K562 (cell line): ENCODE data around the gene PPP1R12C. TPM values are rescaled to one million over a fixed set of nuclear protein-coding genes. Genes with fewer than 3 reads are reported as not detected.

ENCODE experiments used
- ATF1 ChIP-seq, 2 experiments: fragments of 450-650 bp in 1 of 2; IDR thresholded peaks; 2 replicates each; pipeline ENCODE4 v1.6.1; 2016; ENCODE audit warnings: missing compliant biosample characterization in 1 of 2, missing genetic modification characterization in 1 of 2
- BCOR ChIP-seq: fragments of 450-650 bp; IDR thresholded peaks from 2 replicates; pipeline ENCODE4 v1.6.1; 2016
- E2F4 ChIP-seq: sonication (generic); formaldehyde crosslinking; IDR thresholded peaks from 2 replicates; pipeline ENCODE4 v1.8.0; 2022; ENCODE audit warnings: mild to moderate bottlenecking, low read depth, missing genetic modification reagents
- FOXP1 ChIP-seq: sonication (generic); formaldehyde crosslinking; IDR thresholded peaks from 2 replicates; pipeline ENCODE4 v1.8.0; 2022; ENCODE audit warnings: mild to moderate bottlenecking, missing genetic modification reagents
- HCFC1 ChIP-seq: IDR thresholded peaks from 2 replicates; pipeline ENCODE4 v1.6.1; 2012; ENCODE audit warnings: low read depth, low read length, improper control_type of control experiment
- KHSRP ChIP-seq: fragments of 450-650 bp; IDR thresholded peaks from 2 replicates; pipeline ENCODE4 v1.6.1; 2017
- LCOR ChIP-seq: sonication (generic); formaldehyde crosslinking; IDR thresholded peaks from 2 replicates; pipeline ENCODE4 v1.8.0; 2022; ENCODE audit warnings: mild to moderate bottlenecking, missing genetic modification reagents
- NFE2L1 ChIP-seq: fragments of 450-650 bp; IDR thresholded peaks from 2 replicates; pipeline ENCODE4 v1.6.1; 2016; ENCODE audit warnings: missing genetic modification characterization, low read depth, mild to moderate bottlenecking, missing compliant biosample characterization, moderate library complexity, borderline replicate concordance
- NFIX ChIP-seq: fragments of 250-450 bp; sonication (Bioruptor Pico); IDR thresholded peaks from 2 replicates; pipeline ENCODE4 v1.4.0; 2020; ENCODE audit warnings: low read depth, mild to moderate bottlenecking, moderate library complexity
- NR1H2 ChIP-seq: sonication (generic); formaldehyde crosslinking; IDR thresholded peaks from 2 replicates; pipeline ENCODE4 v1.4.0; 2020; ENCODE audit warnings: mild to moderate bottlenecking, missing genetic modification reagents
- PML ChIP-seq: IDR thresholded peaks from 2 replicates; pipeline ENCODE4 v1.6.1; 2012; ENCODE audit warnings: low read length, inconsistent platforms
- POLR2A ChIP-seq: fragments of 450-650 bp; conservative IDR thresholded peaks from 2 replicates; pipeline ENCODE4 v1.6.1; 2016
- RBM17 ChIP-seq: fragments of 200-400 bp; formaldehyde crosslinking; IDR thresholded peaks from 2 replicates; pipeline ENCODE4 v1.6.1; 2017; ENCODE audit warnings: low read depth, mild to moderate bottlenecking, low read length, borderline replicate concordance
- SMARCA4 ChIP-seq: fragments of 450-650 bp; IDR thresholded peaks from 2 replicates; pipeline ENCODE4 v1.6.1; 2016
- SMARCB1 ChIP-seq: IDR thresholded peaks from 2 replicates; pipeline ENCODE4 v1.6.1; 2011; ENCODE audit warnings: improper control_type of control experiment, low read depth; ENCODE audit not compliant: insufficient read length
- SRSF1 ChIP-seq: fragments of 200-400 bp; formaldehyde crosslinking; IDR thresholded peaks from 2 replicates; pipeline ENCODE4 v1.6.1; 2017; ENCODE audit warnings: mild to moderate bottlenecking, low read depth, low read length, moderate library complexity
- TAF7 ChIP-seq: fragments of 450-650 bp; IDR thresholded peaks from 2 replicates; pipeline ENCODE4 v1.6.1; 2016; ENCODE audit warnings: missing genetic modification characterization, missing compliant biosample characterization
- TEAD4 ChIP-seq, 2 experiments: sonication (generic) in 1 of 2; formaldehyde crosslinking in 1 of 2; IDR thresholded peaks; 2 replicates each; pipeline versions ENCODE4 v1.6.1 to v1.8.0; 2012 to 2022; ENCODE audit warnings: borderline replicate concordance in 1 of 2, inconsistent platforms in 1 of 2, low read length in 1 of 2, mild to moderate bottlenecking in 1 of 2, missing genetic modification reagents in 1 of 2
- ZNF121 ChIP-seq: sonication (generic); formaldehyde crosslinking; conservative IDR thresholded peaks from 2 replicates; pipeline ENCODE4 v1.8.0; 2022; ENCODE audit warnings: missing genetic modification reagents
- ZNF507 ChIP-seq: conservative IDR thresholded peaks from 2 replicates; pipeline ENCODE4 v1.6.1; 2017; ENCODE audit warnings: missing genetic modification characterization, missing compliant biosample characterization
- ZNF778 ChIP-seq: fragments of 450-650 bp; formaldehyde crosslinking; IDR thresholded peaks from 2 replicates; pipeline ENCODE4 v1.4.0; 2020; ENCODE audit warnings: mild to moderate bottlenecking, moderate library complexity
- polyA plus RNA-seq, 8 experiments: library from polyadenylated mRNA; depleted of rRNA in 4 of 8; stranded (reverse) in 5 of 8; unstranded in 3 of 8; fragments of >200 nt; fragmentation: Nextera tagmentation in 2 of 8; fragmentation: Illumina TruSeq in 1 of 8; extraction: Ambion mirVana in 2 of 8; extraction: Trizol in 1 of 8; gene quantifications; 2 replicates each; pipeline versions ENCODE4 v1.2.1 to v1.2.3, GENCODE V29; 2011 to 2014; ENCODE audit warnings: inconsistent platforms in 1 of 8, missing spikeins in 1 of 8
- total RNA-seq, 7 experiments: library from RNA; depleted of rRNA in 6 of 7; stranded (reverse); fragments of >200 nt in 6 of 7; fragmentation: Illumina TruSeq in 2 of 7; extraction: Trizol in 2 of 7; gene quantifications; 2 replicates each; pipeline versions ENCODE4 v1.2.1 to v1.2.3, GENCODE V29; 2011 to 2021; ENCODE audit warnings: low replicate concordance in 1 of 7
- TF ChIP-seq, protein P1 (sequence below): IDR thresholded peaks from 2 replicates; pipeline ENCODE4 v1.6.1; 2011; ENCODE audit warnings: borderline replicate concordance, low read depth, mild to moderate bottlenecking, moderate library complexity, low read length; ENCODE audit not compliant: insufficient read depth, poor library complexity, severe bottlenecking
- TF ChIP-seq, protein P2 (sequence below): fragments of 450-650 bp; IDR thresholded peaks from 2 replicates; pipeline ENCODE4 v1.6.1; 2016
- TF ChIP-seq, protein P3 (sequence below): fragments of 250-450 bp; sonication (Bioruptor Pico); IDR thresholded peaks from 2 replicates; pipeline ENCODE4 v1.5.0; 2020; ENCODE audit warnings: mild to moderate bottlenecking, borderline replicate concordance

The PPP1R12C gene
- total and polyA plus RNA-seq, 9 of the 15 experiments (the other 6 are each of a cell fraction or from before 2014, with no cell fraction given), result 1.8 to 136 (median 33.7) TPM

DNA sequence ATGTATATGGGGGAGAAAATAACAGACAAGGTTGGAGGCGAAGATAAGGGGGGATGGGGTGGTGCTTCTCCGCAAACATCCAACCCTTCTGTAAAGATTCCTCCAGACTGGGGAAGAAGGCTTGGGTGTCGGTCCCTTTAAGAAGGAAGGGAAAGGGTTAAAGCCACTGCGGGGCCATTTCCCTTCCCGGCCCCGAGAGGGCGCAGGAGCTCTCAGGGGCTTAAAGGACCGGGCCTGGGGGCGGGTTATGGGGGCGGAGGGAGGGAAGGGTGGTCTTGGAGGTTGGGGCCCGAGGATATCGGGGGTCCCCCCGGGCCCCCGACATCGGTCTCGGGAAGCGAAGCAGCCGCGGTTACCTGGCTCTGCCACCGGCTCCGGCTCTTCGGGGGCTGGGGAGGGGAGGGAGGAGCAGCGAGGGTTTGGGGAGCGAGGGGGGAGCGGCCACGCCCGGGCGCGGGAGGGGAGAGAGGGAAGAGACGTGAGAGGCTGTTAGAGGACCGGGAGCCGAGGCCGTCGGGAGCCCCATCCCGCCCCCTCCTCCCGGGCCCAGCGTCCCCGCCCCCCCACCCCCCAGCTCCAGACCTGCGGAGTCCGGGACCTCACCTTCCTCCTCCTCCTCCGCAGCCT, 28.8 kb upstream of the PPP1R12C start (continued):
- TF ChIP-seq, protein P1, sequence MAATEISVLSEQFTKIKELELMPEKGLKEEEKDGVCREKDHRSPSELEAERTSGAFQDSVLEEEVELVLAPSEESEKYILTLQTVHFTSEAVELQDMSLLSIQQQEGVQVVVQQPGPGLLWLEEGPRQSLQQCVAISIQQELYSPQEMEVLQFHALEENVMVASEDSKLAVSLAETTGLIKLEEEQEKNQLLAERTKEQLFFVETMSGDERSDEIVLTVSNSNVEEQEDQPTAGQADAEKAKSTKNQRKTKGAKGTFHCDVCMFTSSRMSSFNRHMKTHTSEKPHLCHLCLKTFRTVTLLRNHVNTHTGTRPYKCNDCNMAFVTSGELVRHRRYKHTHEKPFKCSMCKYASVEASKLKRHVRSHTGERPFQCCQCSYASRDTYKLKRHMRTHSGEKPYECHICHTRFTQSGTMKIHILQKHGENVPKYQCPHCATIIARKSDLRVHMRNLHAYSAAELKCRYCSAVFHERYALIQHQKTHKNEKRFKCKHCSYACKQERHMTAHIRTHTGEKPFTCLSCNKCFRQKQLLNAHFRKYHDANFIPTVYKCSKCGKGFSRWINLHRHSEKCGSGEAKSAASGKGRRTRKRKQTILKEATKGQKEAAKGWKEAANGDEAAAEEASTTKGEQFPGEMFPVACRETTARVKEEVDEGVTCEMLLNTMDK, result peak; percentile 95
- TF ChIP-seq FOXP1, result no peak
- peak; percentile 57 for TF ChIP-seq HCFC1
- TF ChIP-seq, protein P2, sequence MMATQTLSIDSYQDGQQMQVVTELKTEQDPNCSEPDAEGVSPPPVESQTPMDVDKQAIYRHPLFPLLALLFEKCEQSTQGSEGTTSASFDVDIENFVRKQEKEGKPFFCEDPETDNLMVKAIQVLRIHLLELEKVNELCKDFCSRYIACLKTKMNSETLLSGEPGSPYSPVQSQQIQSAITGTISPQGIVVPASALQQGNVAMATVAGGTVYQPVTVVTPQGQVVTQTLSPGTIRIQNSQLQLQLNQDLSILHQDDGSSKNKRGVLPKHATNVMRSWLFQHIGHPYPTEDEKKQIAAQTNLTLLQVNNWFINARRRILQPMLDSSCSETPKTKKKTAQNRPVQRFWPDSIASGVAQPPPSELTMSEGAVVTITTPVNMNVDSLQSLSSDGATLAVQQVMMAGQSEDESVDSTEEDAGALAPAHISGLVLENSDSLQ, result no peak
- no peak for TF ChIP-seq E2F4 (CRISPR knock-in tag)
- TF ChIP-seq BCOR, result peak; percentile 16; the same call in 1 of the 2 replicates
- no peak for TF ChIP-seq PML
- no peak for TF ChIP-seq KHSRP
- TF ChIP-seq, protein P3, sequence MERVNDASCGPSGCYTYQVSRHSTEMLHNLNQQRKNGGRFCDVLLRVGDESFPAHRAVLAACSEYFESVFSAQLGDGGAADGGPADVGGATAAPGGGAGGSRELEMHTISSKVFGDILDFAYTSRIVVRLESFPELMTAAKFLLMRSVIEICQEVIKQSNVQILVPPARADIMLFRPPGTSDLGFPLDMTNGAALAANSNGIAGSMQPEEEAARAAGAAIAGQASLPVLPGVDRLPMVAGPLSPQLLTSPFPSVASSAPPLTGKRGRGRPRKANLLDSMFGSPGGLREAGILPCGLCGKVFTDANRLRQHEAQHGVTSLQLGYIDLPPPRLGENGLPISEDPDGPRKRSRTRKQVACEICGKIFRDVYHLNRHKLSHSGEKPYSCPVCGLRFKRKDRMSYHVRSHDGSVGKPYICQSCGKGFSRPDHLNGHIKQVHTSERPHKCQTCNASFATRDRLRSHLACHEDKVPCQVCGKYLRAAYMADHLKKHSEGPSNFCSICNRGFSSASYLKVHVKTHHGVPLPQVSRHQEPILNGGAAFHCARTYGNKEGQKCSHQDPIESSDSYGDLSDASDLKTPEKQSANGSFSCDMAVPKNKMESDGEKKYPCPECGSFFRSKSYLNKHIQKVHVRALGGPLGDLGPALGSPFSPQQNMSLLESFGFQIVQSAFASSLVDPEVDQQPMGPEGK, result no peak
- peak; percentile 45; the same call in 1 of the 2 replicates for TF ChIP-seq TEAD4 (IDR thresholded peaks at IDR 0.05; ENCODE audit: low read length)
- no peak for TF ChIP-seq TEAD4 (CRISPR knock-in tag; IDR thresholded peaks at IDR 0.05; ENCODE audit: borderline replicate concordance)
- TF ChIP-seq ZNF507 (tag), result no peak
- no peak for TF ChIP-seq NFE2L1 (tag)
- no peak for TF ChIP-seq TAF7 (tag)
- no peak for TF ChIP-seq SRSF1
- no peak for TF ChIP-seq ZNF778 (CRISPR knock-in tag)
- no peak for TF ChIP-seq POLR2A
- no peak for TF ChIP-seq ZNF121
- TF ChIP-seq NR1H2 (CRISPR knock-in tag), result no peak
- TF ChIP-seq NFIX (CRISPR knock-in tag), result no peak
- TF ChIP-seq SMARCA4, result peak; percentile 36; the same call in 1 of the 2 replicates
- TF ChIP-seq LCOR (CRISPR knock-in tag), result 0 out of 2 replicates have a peak, but pooled peaks have one; percentile 31
- no peak for TF ChIP-seq ATF1 (CRISPR knock-in tag; IDR thresholded peaks at IDR 0.05)
- no peak for TF ChIP-seq ATF1 (tag; IDR thresholded peaks at IDR 0.05)
- no peak for TF ChIP-seq RBM17
- TF ChIP-seq SMARCB1, result no peak
